GM21515 (cell line): ENCODE results near the gene RPL29.

Experiments used
- ATAC-seq: cut with Tn5 transposase; IDR thresholded peaks from one replicate; pipeline ENCODE4 v1.9.1; 2021; ENCODE audit not compliant: unreplicated experiment

RPL29 gene

DNA sequence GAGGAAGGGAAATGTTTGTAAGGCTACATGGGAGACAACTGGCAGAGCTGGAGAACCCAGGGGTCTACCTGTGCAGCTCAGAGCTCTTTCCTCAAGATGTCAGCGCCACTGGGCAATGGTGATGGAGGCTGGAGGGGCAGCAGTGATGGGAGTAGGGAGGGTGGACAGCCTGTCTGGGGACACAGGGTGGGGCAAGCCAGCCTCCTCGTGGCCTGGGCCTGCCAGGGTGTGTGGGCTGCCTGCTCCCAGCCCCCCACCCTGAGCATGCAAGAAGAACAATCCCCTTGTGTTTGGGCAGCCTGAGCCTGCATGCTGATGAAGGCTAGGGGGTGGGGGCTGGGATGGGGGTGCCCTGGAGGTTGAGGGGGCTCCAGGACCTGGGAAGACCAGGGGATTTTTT is 29.7 kb downstream of the RPL29 start:
- ATAC-seq: no peak

DNA sequence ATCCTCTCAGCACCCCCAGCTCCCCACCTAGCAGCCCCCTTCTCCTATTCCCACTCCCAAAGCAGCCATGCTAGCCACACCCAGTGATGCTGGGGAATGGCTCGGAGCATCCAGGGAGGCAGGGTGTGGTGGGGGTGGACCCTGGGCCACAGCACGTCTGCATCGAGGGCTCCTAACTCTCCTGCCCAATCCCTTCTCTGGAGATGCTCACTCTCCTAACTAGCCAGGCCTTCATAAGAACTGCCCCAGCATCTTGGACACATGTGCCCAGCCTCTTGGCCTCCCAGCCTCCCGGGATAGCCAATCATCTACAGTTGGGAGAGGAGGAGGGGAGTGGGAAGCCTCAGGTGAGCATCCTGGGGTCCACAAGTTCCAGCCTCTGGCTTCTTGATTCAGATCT is 31.2 kb downstream of the RPL29 start:
- no peak for ATAC-seq

DNA sequence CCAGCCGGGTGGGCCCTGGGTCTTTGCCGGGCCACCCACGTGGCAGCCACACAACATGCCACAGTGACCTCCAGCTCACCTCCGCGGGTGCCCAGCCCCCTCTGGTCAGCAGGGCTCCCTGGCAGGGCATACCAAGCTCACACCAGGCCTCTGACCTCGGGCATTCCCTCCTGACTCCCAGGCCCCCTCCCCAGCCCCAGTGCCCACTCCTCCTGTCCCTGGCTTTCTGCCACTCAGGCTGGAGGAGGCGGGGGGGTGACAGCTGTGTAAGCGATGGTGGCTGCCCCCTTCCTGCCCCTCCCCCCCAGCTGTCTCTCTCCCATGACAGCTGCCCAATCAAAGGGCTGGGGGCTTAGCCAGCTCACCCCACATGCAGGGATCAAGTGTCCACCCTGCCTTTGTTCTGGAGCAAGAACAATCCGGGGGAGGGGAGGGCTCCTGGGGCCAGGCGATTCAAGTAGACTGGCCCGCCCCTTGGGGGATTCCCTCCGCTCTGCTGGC is 31.7 kb downstream of the RPL29 start:
- no peak for ATAC-seq

DNA sequence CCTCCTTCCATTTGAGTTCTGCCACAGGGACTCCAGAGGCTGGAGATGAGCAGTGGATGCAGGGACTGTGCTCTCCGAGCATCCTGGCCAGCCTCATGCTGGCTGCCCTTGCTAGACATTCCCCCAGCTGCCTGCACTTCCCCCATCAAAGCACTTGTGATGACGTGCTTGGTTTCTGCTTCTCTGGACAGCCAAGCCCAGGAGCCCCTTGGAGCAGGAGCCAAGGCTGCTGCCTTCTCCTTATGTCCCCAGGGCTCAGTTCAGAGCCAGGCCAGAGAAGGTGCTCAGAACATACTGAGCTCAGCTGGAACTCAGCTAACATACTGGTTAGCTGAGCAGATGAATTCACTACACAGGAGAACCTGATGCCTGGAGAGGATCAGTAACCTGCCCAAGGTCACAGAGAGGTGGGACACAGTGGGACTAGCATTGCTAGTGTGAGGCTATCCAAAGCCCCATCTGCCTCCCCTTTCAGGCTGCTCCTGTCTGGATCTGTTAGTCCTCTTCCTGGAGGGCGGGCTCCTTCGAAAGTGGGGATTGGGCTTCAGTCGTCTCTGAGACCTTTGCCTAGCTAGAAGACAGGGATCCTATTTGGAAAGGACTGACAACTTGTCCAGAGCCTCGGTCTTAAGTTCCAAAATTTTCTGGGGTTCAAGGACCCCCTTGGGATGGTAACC is 32.7 kb downstream of the RPL29 start:
- no peak for ATAC-seq

DNA sequence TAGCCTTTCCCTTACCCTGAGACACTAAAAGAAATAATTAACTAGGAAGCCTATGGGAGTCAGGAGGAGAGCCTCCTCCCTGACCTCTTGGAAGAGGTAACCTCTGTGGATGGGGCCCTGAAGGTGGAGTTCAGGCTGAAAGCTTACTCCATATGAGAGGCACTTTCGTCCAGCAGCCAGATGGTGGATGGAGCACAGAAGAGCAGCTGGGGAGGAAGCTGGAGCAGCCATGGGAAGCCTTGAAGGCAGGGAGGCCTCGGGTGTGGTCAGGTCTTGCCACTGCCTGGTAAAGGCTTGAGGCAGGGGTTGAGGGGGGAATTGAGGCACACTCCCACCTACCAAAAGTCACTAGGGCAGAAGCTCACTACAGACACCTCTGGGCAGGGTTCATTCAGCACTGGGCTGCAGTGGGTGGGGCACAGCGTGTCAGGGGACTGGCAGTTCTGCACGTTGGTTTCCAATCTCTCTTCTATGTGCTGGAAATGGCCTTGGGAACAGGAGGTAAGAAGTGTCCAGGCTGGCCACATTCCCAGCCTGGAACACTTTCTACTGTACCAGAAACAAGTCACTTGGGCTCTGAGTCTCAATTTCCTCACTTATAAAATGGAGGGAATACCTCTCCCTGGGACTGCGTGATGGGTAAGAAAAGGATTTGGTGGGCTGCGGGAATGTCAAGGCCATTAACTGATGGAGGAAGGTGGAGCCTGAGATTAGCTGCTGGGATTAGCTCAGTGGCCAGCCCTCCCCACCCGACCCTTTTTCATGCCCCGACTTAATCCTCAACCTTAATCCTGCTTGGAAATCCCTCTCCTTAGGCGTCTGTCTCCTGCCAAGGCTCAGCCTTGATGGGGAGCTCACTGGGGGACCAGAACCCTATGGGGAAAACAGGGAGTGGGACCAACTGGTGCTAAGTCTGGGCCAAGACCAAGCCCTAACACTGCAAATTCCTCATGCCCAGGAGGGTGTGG is 33.8 kb downstream of the RPL29 start:
- no peak for ATAC-seq

DNA sequence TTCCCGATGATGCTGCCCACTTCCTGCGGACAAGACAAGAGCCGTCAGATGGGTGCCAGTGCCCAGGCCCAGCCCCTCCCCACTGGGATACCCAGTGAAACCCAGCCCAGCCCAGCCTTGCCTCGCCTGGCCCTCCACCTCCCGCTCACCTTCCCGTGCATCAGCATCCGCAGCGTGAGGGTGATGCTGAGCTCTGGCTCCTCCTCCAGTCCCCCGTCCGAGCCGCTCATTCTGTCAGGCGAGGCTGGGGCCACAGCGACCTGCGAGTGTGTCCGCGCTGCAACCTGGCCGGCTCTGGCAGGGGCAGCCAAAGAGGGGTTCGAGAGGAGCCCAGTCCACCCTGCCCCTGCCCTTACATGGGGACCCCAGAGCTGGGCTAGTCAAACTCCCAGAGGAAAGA is 34.7 kb downstream of the RPL29 start:
- ATAC-seq: no peak

DNA sequence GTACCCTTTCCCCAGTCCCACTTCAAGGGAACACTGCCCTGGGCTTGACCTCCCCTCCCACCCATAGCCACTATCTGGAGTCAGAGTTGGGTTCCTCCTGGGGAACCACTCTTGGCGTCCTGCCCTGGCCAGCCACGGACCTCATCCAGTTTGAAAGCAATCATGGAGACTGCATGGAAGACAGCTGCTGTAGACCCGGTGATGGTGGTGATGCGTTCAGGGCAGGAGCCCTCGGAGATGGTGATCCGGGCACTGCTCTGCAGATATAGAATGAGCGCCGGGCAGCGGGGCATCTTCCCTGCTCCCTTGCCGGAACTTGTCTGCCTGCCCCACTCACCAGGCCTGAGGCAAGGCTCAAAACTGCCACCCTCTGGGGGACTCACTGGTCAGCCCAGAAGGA is 35.3 kb downstream of the RPL29 start:
- ATAC-seq: no peak

DNA sequence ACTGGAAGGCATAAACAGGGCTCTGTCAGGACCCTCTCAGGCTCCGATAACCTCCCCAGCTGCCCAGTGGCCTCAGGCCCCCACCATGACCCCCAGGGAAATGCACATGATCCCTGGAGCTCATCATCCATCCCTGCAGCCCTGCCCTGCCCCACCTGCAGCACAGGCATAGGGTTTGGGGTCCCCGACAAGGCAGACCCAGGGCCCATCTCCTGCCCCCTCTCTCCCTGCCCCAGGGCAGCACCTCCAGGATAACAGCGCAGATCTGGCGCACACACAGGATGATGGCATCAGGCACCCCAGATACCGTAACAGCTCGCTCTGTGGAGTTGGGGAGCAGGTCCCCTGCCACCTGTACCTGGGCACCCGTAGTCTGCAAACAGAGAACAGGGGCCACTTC is 36.0 kb downstream of the RPL29 start:
- ATAC-seq: no peak

DNA sequence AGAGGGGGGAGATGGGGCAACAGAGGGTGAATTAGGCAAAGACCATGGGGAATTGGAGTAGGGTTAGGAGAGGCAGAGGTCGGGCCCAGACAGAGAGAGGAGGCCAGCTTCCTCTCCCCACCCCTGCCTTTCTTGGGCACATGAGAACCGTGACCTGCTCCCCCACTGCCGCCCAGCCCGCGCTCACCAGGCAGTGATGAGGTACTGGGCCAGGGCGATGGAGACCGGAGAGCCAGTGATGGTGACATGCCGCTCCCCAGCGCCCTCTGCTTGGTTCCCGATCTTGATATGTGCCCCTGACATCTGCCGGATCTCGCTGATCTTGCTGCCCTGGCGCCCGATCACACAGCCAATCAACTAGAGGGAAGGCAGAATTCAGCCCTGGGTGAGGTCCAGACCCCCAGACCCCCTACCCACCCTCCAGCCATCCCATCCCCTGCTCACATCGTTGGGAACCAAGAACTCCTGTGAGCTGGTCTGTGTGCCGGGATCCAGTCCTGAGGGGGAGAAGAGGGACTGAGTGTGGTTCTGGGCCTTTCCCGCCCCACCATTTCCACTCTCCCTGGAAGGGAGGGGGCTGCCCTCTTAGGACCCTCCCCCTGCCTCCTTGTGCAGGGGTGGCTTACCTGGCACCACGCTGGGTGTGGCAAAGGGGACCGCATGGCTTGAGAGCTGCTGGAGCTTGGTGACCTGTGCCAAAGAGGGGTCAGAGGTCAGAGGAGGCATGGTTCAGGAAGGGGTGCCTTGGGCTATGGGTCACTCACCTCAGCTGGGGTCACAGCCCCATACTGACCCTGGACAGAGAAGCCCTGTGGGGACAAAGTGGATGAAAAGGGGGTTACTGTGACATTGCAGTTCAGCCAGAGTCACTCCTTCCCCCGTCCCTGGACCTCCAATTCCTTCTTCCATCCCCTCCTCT is 36.8 kb downstream of the RPL29 start:
- ATAC-seq: no peak

DNA sequence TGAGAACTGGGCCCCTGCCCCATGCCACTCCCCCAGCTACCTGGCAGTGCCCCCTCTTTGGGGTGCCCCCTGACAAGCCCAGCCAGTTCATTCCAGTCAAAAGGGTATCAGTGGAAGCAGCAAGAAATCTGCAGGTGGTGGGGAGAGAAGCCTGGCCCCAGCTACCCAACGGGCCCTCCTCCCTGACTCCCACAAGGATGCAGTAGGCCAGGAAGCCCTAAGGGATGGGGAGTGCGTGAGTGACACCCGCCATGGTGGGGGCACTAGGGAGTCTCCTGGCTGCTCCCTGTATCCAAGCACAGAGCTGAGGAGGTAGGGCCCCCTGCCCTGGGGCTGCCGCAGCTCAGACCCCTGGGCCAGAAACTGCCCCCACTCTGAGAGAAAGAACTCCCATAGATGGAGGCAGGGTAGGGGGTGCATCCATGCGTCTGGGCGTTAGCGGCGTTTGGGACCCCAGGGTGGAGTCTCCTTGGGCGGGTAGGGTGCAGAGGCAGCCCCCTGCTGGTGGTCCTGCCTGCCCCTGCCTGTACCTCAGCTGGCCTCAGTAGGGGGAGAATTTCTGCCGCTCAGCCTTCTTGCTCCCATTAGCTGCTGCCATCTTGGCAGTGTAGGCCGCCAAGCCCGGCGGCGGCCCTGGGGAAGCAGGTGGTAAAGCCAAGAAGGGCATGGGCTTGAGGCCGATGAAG is 38.0 kb downstream of the RPL29 start:
- ATAC-seq: no peak

DNA sequence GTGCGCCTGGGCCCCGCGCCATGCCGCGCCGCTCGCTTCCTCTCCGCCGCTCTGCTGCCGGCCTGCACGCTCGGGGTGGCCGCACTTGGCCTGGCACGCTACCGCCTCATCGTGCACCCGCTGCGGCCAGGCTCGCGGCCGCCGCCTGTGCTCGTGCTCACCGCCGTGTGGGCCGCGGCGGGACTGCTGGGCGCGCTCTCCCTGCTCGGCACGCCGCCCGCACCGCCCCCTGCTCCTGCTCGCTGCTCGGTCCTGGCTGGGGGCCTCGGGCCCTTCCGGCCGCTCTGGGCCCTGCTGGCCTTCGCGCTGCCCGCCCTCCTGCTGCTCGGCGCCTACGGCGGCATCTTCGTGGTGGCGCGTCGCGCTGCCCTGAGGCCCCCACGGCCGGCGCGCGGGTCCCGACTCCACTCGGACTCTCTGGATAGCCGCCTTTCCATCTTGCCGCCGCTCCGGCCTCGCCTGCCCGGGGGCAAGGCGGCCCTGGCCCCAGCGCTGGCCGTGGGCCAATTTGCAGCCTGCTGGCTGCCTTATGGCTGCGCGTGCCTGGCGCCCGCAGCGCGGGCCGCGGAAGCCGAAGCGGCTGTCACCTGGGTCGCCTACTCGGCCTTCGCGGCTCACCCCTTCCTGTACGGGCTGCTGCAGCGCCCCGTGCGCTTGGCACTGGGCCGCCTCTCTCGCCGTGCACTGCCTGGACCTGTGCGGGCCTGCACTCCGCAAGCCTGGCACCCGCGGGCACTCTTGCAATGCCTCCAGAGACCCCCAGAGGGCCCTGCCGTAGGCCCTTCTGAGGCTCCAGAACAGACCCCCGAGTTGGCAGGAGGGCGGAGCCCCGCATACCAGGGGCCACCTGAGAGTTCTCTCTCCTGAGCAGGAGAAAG is 39.6 kb downstream of the RPL29 start:
- no peak for ATAC-seq

DNA sequence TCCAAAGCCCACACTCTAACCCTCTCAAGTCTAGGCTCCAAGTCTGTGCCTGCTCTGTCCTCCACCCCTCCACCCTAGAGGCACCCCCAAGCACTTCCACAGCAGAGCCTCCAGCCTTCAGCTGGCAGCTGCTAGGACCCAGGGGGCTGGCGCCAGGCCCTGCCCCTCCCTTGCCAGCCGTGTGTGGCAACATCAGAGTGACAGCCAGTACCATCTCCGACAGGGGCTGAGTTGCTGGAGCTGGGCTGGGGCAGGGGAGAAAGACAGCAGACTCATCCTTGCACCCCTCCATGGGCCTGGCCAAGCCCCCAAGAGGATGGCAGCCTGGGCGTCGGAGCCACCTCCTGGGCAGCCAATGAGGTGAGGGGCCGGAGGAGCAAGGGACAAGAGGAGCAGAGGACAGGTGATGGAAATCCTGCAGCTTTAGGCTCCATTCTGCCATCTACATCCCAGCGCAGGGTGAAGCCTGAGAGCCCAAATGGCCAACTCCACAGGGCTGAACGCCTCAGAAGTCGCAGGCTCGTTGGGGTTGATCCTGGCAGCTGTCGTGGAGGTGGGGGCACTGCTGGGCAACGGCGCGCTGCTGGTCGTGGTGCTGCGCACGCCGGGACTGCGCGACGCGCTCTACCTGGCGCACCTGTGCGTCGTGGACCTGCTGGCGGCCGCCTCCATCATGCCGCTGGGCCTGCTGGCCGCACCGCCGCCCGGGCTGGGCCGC is 40.4 kb downstream of the RPL29 start, which contains the start of gene GPR62:
GPR62 (plus strand) TSS at position 207 of the 718 bp plus-strand sequence; CDS start at position 479, 272 bp downstream.
- ATAC-seq: no peak

DNA sequence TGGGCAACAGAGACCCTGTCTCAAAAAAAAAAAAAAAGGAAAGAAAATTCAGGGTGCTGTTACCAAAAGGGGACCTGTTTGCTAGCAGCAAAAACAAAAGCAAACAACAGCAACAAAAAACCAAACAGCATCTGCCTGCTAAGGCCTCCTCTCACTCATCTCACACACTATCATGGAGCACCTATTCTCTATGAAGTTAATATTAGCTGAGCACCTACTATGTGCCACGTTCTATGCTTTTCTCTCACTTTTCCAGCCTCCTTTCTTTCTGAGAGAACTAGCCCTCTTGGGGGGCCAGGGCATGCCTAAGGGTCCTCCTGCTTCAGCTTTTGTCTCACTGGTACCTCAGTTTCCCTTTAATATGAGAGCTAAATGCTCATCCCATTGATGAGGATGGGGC is 41.0 kb downstream of the RPL29 start:
- no peak for ATAC-seq

DNA sequence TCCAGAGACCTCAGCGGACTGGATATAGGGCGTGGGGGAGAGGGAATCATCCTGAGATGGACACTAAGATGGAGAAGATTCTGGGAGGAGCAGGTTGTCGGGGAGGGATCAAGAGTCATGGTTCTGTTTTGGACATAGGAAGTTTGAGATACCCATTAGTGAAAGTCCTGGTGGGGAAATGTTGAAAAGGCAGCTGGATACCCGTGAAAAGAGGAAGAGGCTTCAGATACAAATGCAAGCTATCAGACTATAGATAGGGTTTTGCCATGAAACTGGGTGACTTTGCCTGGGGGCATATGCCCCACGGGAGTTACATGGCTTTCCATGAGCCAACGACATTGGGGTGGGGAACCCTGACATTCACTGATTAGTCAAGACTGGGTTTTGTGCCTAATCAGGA is 41.6 kb downstream of the RPL29 start:
- no peak for ATAC-seq

DNA sequence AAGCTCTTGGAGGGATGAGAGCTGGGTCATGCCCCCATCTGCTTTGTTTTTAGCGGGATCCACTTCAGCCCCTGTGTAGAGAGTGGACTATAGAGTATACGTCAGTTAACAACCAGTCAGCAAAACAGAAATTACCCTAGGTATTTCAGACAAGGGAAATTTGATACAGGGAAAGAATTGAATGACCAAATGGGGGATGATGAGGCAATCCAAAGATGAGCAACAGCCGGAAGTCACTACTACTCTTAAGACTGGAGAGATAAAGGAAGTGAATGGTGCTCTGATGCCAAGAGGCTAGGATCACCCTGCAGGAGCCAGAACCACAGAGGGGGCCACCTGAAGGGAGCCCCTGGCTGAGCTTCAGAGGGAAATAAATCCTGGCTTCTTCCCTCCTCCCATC is 42.2 kb downstream of the RPL29 start:
- ATAC-seq: no peak

DNA sequence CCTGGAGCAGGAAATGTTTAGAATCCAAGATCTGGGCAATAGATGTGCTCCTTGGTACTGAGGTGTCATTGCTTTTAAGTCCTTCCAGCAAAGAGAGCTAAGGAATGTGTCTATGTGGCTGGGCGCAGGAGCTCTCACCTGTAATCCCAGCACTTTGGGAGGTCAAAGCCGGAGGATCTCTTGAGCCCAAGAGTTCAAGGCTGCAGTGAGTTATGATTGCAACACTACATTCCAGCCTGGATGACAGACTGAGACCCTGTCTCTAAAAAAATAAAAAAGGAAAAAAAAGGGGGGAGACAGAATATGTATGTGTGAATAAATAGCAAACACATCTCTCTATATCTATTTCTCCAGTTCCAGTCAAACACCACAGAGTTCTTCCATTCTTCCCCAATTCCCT is 44.8 kb downstream of the RPL29 start:
- no peak for ATAC-seq

DNA sequence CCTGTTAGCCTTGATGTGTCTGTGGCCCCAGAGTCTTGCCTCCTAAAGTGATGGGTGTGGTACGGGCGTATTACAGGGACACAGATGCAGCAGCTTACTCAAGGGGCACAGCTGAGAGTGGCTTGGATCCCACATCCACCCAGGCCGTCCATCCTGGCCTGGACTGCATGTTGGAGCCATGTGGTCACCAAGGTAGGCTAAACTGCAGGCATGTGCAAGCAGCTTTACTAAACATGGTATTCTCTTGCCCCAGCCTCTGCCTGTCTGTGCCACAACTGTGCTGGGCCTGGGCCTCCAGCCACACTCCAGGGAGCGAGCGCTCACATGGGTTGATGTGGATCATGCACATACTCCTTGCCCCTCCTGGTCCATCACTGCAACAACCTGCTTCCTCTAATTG is 46.6 kb downstream of the RPL29 start:
- ATAC-seq: no peak

DNA sequence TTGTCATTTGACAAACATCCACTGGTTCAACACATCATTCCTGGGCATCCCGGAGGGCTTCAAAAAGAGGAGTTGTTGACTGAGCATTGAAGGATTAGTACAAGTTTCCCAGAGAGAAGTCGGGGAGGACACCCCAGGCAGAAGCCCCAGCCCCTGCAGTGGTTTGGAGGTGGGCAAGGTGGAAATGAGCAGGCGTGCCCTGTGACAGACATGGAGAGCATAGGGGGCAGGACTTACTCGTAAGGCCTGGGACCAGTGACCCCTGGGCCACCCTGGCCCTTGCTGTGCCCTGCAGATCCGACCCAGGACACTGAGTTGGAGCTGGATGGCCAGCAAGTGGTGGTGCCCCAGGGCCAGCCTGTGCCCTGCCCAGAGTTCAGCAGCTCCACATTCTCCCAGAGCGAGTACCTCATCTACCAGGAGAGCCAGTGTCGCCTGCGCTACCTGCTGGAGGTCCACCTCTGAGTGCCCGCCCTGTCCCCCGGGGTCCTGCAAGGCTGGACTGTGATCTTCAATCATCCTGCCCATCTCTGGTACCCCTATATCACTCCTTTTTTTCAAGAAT is 47.6 kb downstream of the RPL29 start:
- no peak for ATAC-seq
